K562 (cell line): ENCODE data around the gene SOAT2. TPM values are rescaled to one million over a fixed set of nuclear protein-coding genes. Genes with fewer than 3 reads are reported as not detected.

Source experiments
- FOXA3 ChIP-seq, 2 experiments: fragments of 450-650 bp in 1 of 2; sonication (generic) in 1 of 2; formaldehyde crosslinking; IDR thresholded peaks in 1 of 2; conservative IDR thresholded peaks in 1 of 2; 2 replicates each; pipeline versions ENCODE4 v1.4.0 to v1.8.0; 2020 to 2022; ENCODE audit warnings: mild to moderate bottlenecking in 2 of 2, missing genetic modification reagents in 1 of 2
- FOXK2 ChIP-seq, 2 experiments: fragments of 450-650 bp; IDR thresholded peaks in 1 of 2; conservative IDR thresholded peaks in 1 of 2; 2 replicates each; pipeline ENCODE4 v1.6.1; 2016; ENCODE audit warnings: low read depth in 2 of 2, mild to moderate bottlenecking in 1 of 2
- GATAD2A ChIP-seq: fragments of 450-650 bp; IDR thresholded peaks from 2 replicates; pipeline ENCODE4 v1.6.1; 2017
- HINFP ChIP-seq: fragments of 450-650 bp; conservative IDR thresholded peaks from 2 replicates; pipeline ENCODE4 v1.6.1; 2016; ENCODE audit warnings: missing genetic modification characterization, low read depth, mild to moderate bottlenecking, control low read depth, missing compliant biosample characterization
- HOMEZ ChIP-seq: fragments of 250-450 bp; sonication (Bioruptor Pico); IDR thresholded peaks from 2 replicates; pipeline ENCODE4 v1.4.0; 2020; ENCODE audit warnings: mild to moderate bottlenecking, moderate library complexity
- MAZ ChIP-seq, 2 experiments: fragments of 450-650 bp in 1 of 2; sonication (generic) in 1 of 2; formaldehyde crosslinking; IDR thresholded peaks in 1 of 2; conservative IDR thresholded peaks in 1 of 2; 2 replicates each; pipeline versions ENCODE4 v1.4.0 to v1.5.0; 2020; ENCODE audit warnings: mild to moderate bottlenecking in 1 of 2, missing genetic modification reagents in 1 of 2
- MTA1 ChIP-seq: fragments of 450-650 bp; IDR thresholded peaks from 2 replicates; pipeline ENCODE4 v1.6.1; 2017; ENCODE audit warnings: borderline replicate concordance
- MXD1 ChIP-seq: fragments of 250-450 bp; sonication (Bioruptor Pico); IDR thresholded peaks from 2 replicates; pipeline ENCODE4 v1.8.0; 2021; ENCODE audit warnings: borderline replicate concordance, mild to moderate bottlenecking, moderate library complexity; ENCODE audit not compliant: poor library complexity, severe bottlenecking
- PHF21A ChIP-seq: fragments of 450-650 bp; IDR thresholded peaks from 2 replicates; pipeline ENCODE4 v1.6.1; 2017; ENCODE audit warnings: low read depth, borderline replicate concordance
- SAFB ChIP-seq: fragments of 200-400 bp; formaldehyde crosslinking; IDR thresholded peaks from 2 replicates; pipeline ENCODE4 v1.6.1; 2017; ENCODE audit warnings: low read depth, low read length, borderline replicate concordance
- TARDBP ChIP-seq: fragments of 450-650 bp; IDR thresholded peaks from 2 replicates; pipeline ENCODE4 v1.6.1; 2016
- THAP7 ChIP-seq: fragments of 250-450 bp; sonication (Bioruptor Pico); IDR thresholded peaks from 2 replicates; pipeline ENCODE4 v1.5.0; 2021
- USF2 ChIP-seq: sonication (generic); formaldehyde crosslinking; IDR thresholded peaks from 2 replicates; pipeline ENCODE4 v1.5.0; 2020; ENCODE audit warnings: missing genetic modification reagents
- ZBTB17 ChIP-seq: fragments of 450-650 bp; formaldehyde crosslinking; IDR thresholded peaks from 2 replicates; pipeline ENCODE4 v1.4.0; 2020; ENCODE audit warnings: mild to moderate bottlenecking
- ZBTB7A ChIP-seq: IDR thresholded peaks from 2 replicates; pipeline ENCODE4 v1.6.1; 2011; ENCODE audit warnings: low read depth, mild to moderate bottlenecking, low read length, moderate library complexity, borderline replicate concordance; ENCODE audit not compliant: control insufficient read depth
- ZMIZ1 ChIP-seq, 2 experiments: fragments of 150-350 bp in 1 of 2; IDR thresholded peaks; 2 replicates each; pipeline ENCODE4 v1.6.1; 2012 to 2016; ENCODE audit warnings: low read depth in 2 of 2, low read length in 2 of 2, mild to moderate bottlenecking in 1 of 2, moderate library complexity in 1 of 2
- ZNF316 ChIP-seq: fragments of 450-650 bp; IDR thresholded peaks from 2 replicates; pipeline ENCODE4 v1.6.1; 2016
- polyA plus RNA-seq, 8 experiments: library from polyadenylated mRNA; depleted of rRNA in 4 of 8; stranded (reverse) in 5 of 8; unstranded in 3 of 8; fragments of >200 nt; fragmentation: Nextera tagmentation in 2 of 8; fragmentation: Illumina TruSeq in 1 of 8; extraction: Ambion mirVana in 2 of 8; extraction: Trizol in 1 of 8; gene quantifications; 2 replicates each; pipeline versions ENCODE4 v1.2.1 to v1.2.3, GENCODE V29; 2011 to 2014; ENCODE audit warnings: inconsistent platforms in 1 of 8, missing spikeins in 1 of 8
- total RNA-seq, 7 experiments: library from RNA; depleted of rRNA in 6 of 7; stranded (reverse); fragments of >200 nt in 6 of 7; fragmentation: Illumina TruSeq in 2 of 7; extraction: Trizol in 2 of 7; gene quantifications; 2 replicates each; pipeline versions ENCODE4 v1.2.1 to v1.2.3, GENCODE V29; 2011 to 2021; ENCODE audit warnings: low replicate concordance in 1 of 7

The SOAT2 gene
- total and polyA plus RNA-seq, 9 of the 15 experiments (the other 6 are each of a cell fraction or from before 2014, with no cell fraction given) = 0.04 TPM; not detected in 8

GRCh38 chr12:53099071-53099882 is 4.0 kb upstream of the SOAT2 start (continued):
- TF ChIP-seq MXD1 (CRISPR knock-in tag) = no peak
- no peak for TF ChIP-seq TARDBP
- no peak for TF ChIP-seq ZNF316
- no peak for TF ChIP-seq ZBTB17
- peak; percentile 96 for TF ChIP-seq ZBTB7A
- peak; percentile 58 to 86 for TF ChIP-seq MAZ (CRISPR knock-in tag; conservative IDR thresholded peaks at IDR 0.05 in 1 of 2, IDR thresholded peaks at IDR 0.05 in 1 of 2)
- TF ChIP-seq MTA1 = no peak
- no peak for TF ChIP-seq FOXA3 (CRISPR knock-in tag; conservative IDR thresholded peaks at IDR 0.05 in 1 of 2, IDR thresholded peaks at IDR 0.05 in 1 of 2)
- no peak for TF ChIP-seq USF2 (CRISPR knock-in tag)
- TF ChIP-seq GATAD2A = no peak
- no peak for TF ChIP-seq HOMEZ (CRISPR knock-in tag)
- TF ChIP-seq SAFB = no peak
- no peak for TF ChIP-seq ZMIZ1 (IDR thresholded peaks at IDR 0.05; ENCODE audit: low read depth in 2 of 2, low read length in 2 of 2)
- no peak for TF ChIP-seq HINFP (tag)
- TF ChIP-seq PHF21A = no peak
- TF ChIP-seq FOXK2 (conservative IDR thresholded peaks at IDR 0.05 in 1 of 2, IDR thresholded peaks at IDR 0.05 in 1 of 2; ENCODE audit: low read depth in 2 of 2) = peak in 1 of 2 experiments; percentile 35; a peak in 1 of 4 replicates
- TF ChIP-seq THAP7 (CRISPR knock-in tag) = no peak
